IPS-NIHi7 (cell line): ENCODE data around the gene NACC2.

Source experiments
- DNase-seq: peaks from one replicate; pipeline ENCODE4 v3.0.0; 2012; ENCODE audit warnings: mixed read lengths; ENCODE audit errors: extremely low spot score

NACC2 gene, protein sequence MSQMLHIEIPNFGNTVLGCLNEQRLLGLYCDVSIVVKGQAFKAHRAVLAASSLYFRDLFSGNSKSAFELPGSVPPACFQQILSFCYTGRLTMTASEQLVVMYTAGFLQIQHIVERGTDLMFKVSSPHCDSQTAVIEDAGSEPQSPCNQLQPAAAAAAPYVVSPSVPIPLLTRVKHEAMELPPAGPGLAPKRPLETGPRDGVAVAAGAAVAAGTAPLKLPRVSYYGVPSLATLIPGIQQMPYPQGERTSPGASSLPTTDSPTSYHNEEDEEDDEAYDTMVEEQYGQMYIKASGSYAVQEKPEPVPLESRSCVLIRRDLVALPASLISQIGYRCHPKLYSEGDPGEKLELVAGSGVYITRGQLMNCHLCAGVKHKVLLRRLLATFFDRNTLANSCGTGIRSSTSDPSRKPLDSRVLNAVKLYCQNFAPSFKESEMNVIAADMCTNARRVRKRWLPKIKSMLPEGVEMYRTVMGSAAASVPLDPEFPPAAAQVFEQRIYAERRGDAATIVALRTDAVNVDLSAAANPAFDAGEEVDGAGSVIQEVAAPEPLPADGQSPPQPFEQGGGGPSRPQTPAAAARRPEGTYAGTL

DNA sequence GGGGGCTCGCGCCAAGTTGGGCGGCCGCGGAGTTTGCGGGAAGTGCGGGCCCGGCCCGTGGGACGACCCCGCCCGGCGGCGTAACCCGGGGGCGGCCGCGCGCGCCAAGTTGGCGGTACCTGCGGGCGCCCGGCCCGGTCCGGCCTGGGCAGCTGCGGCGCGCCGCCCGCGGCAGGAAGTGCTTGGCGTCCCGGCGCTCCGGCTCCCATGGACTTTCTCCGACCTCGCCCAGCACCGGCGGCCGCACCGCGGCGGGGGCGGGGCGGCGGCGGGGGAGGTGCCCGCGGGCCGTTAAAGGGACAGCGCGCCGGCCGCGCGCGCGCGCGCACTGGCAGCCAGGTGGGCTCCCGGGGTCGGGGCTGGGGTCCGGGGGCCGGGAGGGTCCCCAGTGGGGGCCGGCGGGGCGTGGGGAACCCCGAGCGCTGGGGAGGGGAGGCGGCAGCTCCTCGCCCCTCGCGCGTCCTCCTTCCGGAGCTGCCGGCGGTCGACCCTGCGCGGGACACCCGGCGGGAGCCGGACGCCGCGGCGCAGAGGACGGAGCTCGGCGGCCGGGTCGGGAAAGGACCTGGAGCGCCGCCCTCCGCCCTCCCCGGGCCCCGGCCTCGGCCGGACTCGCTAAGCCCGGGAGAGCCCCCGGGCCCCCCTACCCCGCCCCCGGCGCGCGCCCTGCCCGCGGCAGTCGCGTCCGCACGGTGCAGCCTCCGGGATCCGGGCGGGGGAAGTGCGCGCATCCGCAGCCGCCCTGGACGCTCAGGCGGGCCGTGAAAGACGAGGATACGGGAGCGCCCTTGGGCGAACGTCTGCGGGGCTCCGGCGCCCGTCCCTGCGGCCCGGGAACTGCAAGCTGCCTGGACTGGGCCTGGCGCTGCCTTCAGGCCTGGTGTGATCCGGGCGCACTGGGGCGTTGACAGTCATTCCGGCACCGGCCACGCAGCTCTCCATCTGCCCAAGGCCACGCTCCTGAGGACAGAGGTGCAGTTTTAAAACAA, at the start of gene NACC2:
NACC2 (minus strand) TSS at position 220 of the 989 bp plus-strand sequence. CDS start 44,768 bp downstream, outside the sequence.
- peak; percentile 70 for DNase-seq

DNA sequence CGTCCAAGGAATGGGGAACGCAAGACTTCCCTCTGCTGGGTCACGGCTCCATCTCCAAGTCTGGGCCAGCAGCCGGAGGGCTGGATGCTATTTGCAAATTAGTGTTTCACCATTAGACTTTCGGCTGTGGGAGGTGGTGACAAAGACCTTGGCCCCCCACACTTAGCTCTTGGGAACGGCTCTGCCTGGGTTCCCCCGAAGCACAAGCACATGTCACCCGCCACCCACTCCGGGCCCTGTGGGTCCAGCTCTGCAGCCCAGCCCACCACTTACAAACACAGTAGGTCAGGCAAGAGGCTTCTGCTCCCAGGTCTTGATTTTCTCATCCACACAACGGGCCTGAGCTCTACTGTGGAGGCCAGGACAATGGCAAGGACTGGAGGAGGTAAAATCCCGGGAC, 49.4 kb upstream of the NACC2 start:
- DNase-seq: no peak

DNA sequence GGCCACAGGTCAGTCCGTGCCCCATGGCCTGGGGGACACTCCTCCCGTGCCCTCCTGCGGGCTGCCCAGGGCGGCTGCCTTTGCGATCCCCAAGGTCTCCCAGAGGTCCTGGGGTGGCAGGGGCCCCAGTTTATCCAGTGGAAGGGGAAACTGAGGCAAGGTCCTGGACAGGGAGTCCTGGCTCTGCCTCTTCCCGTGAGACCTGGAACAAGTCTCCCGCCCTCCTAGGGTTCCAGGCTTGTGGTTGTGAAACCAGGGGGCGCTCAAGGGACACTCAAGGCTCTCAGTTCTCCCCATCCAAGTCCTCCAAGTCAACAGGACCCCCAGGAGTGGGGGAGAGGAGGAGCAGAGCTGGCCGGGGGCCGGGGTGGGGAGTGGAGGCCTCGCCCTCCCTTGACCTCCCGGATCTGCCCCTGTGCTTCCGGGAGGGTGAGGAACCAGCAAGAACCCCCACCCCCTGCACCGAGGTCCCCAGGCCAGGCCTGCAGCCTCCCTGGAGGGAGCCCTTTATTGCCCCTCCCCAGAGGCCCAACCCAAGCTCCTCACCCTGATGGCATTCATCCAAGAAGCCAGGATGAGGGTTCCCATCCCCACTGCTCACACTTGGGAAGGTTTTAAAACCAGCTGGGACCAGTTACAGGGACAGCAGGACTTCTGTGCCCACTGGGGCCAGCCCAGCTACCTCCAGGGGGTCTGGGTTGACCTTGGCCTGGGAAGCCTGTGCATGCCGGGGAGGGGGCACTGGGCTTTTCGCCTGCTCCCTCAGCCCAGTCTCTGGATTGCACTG, 48.3 kb upstream of the NACC2 start:
- peak; percentile 78 for DNase-seq

DNA sequence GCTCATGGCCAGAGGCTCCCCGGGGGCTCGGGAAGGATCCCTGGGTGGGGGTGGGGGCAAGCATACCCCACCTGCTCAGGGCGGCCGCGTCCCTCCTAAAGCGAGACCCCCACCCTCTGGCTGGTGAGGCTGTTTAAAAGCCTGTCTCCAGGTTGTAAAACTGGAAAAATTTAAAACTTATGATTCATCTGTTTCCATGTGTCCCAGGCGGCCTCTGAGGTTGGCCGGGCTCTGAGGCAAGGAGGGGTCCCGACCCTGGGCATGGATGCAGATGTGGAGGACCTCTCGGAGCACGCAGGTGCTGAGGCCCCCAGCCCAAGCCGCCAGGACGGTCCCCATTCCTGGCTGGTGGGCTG, 47.7 kb upstream of the NACC2 start:
- no peak for DNase-seq

DNA sequence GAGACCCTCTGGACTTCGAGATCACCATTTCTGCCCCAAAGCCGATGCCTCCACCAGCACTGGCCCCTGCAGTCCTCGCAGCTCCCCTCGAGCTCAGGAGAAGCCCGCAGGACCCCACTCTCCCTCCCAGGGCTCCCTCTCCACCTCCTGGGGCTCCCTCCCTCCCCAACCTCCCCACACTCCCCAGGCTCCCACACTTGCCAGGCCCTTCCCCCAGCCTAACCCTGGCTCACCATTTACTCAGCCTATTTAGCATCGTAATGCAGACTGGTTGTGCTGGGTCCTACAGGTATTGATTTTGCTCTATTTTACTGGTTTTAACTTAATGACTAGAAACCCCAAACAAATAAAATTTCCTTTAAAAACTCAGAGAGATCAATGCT, 47.3 kb upstream of the NACC2 start:
- DNase-seq: no peak

DNA sequence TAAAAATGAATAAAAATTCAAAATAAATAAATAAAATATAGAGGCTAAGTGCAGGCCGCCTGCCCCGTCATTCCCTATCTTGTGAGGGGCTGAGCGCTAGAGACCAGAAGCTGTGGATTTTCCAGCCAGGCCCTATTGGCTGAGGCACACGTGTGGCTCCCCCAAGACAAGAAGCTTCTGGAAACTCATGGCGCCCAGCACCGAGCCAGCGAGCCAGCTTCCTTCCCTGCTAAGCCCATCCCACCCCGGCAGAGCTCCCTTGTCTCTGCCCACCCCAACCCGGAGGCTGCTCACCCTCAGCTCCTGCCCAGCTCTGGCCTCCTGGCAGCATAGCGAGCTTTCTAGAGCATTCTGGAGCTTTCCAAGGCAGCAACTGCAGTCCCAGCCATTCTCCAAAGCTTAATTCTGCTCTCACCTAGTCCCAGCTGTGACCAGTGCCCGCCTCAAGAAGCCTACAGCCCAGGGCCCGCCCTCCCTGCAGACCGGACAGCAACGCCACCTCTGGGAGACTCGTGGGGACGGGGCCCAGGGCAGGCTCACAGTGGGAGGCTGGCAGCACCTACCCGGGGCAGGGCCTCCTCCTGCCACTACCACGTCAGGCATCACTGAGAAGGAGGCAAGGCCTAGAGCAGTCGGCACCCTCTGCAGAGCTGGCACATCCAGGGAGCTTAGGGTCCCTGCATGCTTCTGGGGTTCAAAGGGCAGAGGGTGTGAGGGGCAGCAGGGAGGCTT, 46.8 kb upstream of the NACC2 start:
- DNase-seq: no peak

DNA sequence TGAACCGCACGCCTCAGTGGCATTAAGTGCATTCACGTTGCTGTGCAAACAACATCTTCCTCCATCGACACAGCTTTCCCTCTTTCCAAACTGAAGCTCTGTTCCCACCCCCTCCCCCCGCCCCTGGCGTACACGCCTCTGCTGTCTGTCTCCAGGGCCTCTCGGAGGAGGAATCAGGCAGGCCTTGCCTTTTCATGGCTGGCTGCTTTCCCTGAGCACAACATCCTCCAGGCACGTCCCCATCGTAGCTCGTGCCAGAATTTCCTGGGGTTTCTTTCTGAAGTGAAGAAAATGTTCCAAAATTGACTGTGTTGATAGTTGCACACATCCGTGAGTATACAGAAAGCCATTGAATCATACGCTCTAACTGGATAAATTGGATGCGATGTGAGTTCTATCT, 45.9 kb upstream of the NACC2 start:
- no peak for DNase-seq

DNA sequence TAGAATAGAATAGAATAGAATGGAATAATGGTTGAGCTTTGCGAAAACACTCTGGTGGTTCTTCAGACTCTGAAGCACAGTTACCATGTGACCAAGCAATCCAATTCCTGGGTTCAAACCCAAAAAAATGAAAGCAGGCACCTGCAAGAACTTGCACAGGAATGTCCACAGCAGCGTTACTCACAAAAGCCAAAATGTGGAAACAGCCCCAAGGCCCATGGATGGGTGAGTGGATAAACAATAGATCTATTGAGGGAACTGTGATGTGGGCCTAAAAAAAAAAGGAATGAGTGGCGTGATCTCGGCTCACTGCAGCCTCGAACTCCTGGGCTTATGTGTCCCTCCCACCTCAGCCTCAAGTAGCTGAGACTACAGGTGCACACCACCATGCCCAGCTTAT, 45.0 kb upstream of the NACC2 start:
- no peak for DNase-seq

DNA sequence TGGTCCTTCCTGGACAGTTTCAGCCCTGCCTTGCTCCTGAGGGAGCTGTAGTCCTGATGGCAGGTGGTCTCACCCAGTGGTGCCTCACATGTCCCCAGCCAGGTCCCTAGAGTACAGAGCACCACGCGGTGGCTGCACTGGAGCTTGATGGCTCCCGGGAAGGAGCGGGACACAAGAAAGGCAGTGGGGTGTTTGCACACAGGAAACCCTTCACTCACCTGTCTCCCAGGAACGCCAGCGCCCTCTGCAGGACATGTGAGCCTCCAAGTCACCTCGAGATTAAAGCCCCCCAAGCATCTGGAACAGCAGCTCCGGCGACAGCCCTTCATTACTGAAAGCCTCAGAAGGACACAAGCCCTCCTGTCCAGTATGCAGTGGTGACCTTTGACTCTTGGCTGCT, 43.5 kb upstream of the NACC2 start:
- DNase-seq: peak; percentile 89

DNA sequence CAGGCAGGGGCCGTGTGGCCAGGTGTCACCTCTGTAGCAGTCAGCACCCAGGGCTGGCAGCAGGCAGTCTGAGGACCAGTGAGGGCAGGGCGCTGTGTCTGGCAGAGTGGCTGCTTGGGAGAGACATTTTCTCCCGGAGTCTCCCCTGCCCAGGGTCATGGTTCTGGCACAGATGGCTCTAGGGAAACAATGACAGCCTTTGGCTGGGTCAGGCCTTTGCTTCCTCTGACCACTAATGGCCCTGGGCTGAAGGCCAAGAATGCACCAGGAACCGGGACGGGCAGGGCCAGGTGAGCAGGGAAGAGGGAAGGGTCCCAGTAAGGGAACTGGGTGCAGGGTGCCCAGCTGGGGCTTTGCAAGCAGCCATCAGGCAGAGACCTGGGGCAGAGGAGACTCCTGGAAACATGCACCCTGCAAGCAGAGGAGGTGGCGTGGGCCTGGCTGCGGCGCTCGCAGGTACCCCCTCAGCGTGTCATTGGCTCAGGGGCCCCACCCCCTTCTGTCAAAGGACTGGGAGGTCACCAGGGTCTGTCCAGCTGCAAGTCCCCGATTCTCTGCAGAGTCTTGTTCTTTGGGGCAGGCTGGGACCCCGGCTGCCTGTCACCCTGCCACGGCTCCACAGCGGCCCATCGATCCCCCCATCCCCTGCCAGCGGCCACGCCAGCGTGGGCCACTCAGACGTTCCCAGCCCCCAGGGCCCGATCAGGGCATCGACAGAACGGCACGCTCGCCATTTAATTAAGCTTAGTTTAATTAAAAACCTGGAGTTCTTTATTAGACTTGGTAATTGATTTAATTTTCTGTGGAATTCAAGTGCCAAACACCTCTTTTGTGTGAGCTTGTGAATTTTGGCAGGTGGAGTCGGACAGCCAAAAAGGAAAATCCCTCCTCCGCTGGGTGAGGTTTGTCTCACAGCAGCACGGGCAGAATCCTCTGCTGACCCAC, 42.5 kb upstream of the NACC2 start:
- no peak for DNase-seq

DNA sequence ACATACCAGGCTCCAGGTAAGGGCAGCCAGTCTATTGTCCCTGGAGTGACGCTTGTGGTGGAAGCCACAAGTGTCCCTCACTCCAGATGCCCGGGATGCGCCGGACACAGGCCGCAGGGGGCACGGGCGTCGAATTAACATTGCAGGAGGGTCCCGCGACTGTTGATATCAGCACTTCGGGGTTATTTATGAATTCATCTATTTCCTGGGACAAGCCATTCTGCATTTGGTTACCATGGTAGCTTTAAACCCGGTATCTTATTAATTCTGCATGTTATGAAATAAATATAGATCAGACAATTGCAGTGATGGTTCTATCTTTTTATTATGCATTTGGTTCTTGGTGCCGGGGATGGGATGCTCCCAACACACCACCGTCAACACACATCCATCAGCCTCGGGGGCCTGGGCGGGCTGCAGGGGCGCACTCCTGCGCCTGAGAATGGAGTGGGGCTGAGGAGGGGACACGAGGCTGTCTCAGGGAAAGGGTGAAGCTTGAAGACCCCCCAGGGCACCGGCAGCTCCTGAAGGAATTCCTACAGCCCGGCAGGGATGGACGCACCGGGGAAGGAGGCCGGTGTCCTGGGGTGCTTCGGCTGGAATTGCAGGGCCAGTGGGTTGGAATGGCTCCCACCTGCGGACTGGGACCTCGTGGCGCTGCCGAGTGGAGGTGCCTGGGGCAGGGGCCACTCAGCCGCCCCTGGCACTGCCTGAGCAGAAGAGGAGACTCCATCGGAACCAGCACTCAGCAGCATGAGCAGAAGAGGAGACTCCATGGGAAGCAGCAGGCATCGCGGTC, 41.2 kb upstream of the NACC2 start:
- DNase-seq: no peak

DNA sequence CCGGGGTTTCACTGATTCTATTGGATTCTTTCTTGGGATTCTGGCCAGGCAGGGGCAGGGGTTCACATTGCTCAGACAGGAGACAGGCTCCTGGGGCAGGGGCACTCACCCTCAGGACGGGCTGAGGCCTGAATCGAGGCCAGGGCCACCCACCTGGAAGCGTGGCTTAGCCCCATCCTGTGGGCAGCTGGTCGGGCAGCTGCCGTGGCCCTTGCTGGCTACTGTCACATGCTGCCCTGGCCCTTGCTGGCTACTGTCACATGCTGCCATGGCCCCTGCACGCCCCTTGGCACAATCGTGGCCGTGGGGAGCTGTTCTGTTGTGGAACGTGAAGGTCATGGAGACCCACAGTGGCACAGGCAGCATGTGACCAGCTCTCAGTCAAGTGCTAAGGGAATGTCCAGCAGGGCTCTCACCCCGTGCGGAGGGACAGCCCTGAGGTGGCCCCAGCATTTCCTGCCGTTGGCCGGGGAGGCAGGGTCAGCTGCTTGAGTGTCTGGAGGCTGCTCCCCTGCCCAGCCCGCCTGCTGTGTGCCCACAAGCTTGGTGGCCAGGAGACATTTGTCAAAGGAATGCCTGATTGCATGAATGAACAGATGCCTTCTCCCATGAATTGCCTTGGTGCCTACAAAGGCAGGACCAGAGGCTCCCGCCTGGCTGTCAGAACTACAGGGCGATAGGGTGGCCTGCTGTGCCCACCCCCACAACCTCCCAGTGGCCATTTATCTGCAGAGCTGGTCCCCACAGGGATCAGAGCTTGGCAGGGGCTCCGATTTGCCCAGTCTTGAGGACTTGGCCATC, 40.4 kb upstream of the NACC2 start:
- no peak for DNase-seq

DNA sequence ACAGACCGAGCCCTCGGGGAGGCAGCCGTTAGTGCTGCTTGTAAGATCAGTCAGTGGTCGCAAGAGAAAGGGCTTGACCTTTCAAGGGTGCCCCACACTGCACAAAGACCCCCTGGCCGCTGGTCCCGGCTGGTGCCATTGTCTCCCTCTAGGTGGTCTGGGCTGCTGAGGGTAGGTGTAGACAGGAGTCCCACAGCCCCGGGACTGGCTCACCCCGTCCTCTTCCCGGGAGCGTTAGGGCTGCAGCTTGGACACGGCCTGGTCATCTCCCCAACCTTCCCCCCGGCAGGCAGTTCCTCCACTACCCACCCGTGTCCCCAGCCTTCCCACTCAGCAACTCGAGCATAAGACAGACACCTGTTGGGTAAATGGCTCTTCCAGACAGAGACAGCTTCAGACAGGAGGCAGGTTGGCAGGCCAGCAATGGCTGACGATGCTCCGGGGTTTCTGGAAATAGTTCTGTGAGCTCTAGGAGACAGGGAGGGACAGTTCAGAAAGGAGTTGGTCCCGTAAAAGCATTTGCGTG, 38.9 kb upstream of the NACC2 start:
- DNase-seq: no peak

DNA sequence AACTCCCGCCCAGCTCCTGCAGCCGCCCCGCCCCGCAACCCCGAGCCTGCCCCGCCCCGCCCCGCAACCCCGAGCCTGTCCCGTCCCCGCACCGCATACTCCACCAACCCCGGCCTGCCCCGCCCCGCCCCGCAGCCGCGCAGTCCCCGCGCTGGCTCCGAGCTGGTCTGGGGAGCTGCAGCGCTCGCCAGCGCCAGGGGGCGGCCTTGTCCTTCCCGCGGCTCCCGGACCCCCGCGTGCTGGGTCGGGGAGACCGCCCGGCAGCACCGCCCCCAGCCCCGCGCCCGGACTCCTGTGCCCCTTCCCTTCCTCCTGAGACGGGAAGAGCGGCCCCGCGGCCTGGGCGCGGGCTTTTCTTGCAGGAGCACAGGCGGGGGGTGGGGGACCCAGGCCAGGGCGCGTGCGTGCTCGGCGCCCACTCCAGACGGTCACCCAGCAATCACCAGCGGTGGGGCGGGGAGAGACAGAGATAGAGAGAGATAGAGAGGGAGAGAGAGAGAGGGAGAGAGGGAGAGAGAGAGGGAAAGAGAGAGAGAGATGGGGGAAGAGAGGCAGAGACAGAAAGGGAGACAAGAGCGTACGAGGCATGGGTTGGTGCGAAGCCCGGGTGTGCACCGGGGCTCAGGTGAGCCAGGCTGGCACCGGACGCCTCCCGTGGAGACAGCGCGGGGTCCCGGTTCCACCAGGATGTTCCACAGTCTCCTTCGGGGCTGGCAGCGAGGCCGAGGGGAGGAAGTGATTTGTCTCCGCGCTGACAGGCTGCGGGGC, 38.3 kb upstream of the NACC2 start:
- DNase-seq: peak; percentile 81

DNA sequence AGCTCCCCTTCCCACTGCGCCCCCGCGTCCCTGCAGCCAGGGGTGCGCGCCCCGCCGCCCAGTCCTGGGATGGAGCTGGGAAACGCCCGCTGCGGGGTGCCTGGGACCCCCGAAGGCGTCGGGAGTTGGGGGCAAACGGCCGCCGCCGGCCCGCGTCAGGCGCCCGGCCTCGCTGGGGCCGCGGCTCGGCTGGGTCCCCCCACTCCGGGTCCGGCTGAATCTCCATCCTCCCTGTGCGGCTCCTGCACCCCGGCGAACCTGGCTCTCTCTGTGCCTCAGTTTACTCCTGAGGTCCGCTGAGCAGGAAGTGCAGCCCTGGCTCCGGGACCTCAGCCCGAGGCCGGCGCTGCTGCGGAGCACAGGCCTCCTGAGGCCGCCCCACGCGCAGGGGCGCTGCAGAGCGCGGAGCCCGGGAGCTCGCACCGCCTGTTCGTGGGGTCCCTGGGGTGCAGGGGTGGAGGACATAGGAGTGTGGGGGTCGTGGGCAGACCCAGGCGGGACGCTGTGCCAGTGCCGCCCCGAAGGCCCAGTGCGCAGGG, 37.5 kb upstream of the NACC2 start:
- no peak for DNase-seq

DNA sequence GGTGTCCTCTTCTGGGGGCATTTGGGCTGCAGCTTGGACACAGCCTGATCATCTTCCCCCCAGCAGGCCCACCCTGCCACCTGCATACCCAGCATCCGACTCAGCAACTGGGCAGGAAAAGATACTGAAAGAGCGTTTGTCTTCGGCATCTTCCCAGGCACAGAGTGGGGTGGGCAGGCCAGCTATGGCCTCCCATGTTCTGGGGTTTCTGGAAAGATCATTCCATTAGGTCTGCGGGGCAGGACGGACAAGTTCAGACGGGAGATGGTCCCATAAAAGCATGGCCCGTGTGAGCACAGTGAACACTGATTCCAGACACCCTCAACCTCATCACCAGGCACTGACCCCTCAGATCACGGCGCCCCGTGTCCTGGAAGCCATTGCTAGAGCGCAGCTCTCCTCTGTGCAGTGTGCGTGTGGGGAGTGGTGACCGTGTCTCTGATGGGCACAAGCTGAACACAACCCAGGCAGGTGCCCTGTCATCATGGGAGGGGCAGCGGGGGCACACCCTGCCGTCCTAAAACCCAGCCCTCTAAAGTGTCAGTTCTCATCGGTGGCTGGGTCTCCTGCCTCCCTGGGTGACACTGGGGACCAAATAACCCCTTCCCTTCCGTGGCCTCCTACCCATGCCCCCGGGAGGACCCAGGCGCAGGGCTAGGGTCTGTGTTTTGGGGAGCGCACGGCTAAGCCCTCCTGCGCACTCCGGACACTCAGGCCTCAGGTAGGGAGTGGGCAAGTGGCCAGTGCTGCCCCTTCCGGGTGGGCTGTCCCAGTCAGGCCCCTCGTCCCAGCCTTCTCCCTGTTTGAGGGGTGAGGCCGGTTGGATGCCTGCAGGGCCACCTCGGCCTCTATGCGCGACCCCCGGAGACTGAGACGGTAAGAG, 36.8 kb upstream of the NACC2 start:
- DNase-seq: no peak
